Ascending aorta (tissue), 2 donors: Measurements from ENCODE around the gene UBE2D1. TPM values are rescaled to one million over a fixed set of nuclear protein-coding genes. Genes with fewer than 3 reads are reported as not detected.

ENCODE experiments used
- DNase-seq, 2 donors: peaks; one replicate each; pipeline ENCODE4 v3.0.0-alpha.2; 2019; ENCODE audit warnings: low spot score in 2 of 2
- H3K27ac ChIP-seq, 2 donors: fragments of 200-600 bp; sonication (generic); one replicate each; pipeline ENCODE4 v1.5.1; 2016 to 2017; ENCODE audit warnings: mild to moderate bottlenecking in 1 of 2
- H3K27me3 ChIP-seq: fragments of 200-600 bp; sonication (generic); one replicate; pipeline ENCODE4 v1.5.1; 2017
- H3K36me3 ChIP-seq, 2 donors: fragments of 200-600 bp; sonication (generic); one replicate each; pipeline ENCODE4 v1.5.1; 2016
- H3K4me1 ChIP-seq, 2 donors: fragments of 200-600 bp; sonication (generic); one replicate each; pipeline ENCODE4 v1.5.1; 2016 to 2017; ENCODE audit warnings: mild to moderate bottlenecking in 1 of 2
- H3K4me3 ChIP-seq, 2 donors: fragments of 200-600 bp; sonication (generic); one replicate each; pipeline ENCODE4 v1.5.1; 2016 to 2017; ENCODE audit warnings: mild to moderate bottlenecking in 1 of 2
- H3K9me3 ChIP-seq, 2 donors: fragments of 200-600 bp; sonication (generic); one replicate each; pipeline ENCODE4 v1.5.1; 2016
- CTCF ChIP-seq, 3 experiments: fragments of 200-600 bp in 2 of 3; fragments of 450-650 bp in 1 of 3; sonication (generic) in 2 of 3; IDR thresholded peaks; one replicate each; pipeline ENCODE4 v1.5.1; 2016 to 2019; ENCODE audit warnings: antibody characterized with exemption in 3 of 3, mild to moderate bottlenecking in 1 of 3, moderate library complexity in 1 of 3
- intact Hi-C: fragments of 100-400 bp; cut with DNase I; formaldehyde crosslinking; loops from one replicate; pipeline ENCODE4 v1.15.1; 2023
- total RNA-seq: library from RNA; depleted of rRNA; stranded (reverse); fragments of >200 nt; gene quantifications from one replicate; pipeline ENCODE4 v1.1.0, GENCODE V29; 2016

Gene UBE2D1
- 4.2 TPM for total RNA-seq

GRCh38 chr10:58334817-58335305, at the start of gene UBE2D1:
UBE2D1 (plus strand) TSS chr10:58335006; CDS start chr10:58335202, 196 bp downstream.
- peak; percentile 45 to 91 for DNase-seq

GRCh38 chr10:58291538-58292174, 43.1 kb upstream of the UBE2D1 start:
- Histone ChIP-seq H3K9me3 (no peaks in the 10 kb centered on the region), H3K4me1 (no peaks in the 10 kb centered on the region), H3K27me3 (no peaks in the 10 kb centered on the region), H3K4me3 (no peak overlapping the region), H3K36me3 (no peaks in the 10 kb centered on the region), H3K27ac (no peak overlapping the region)
- DNase-seq, result no peak
- intact Hi-C loops, result loop anchor here (1.0 kb wide), 1 partner anchor 114 kb away; no protein-coding TSS in a partner anchor
- peak; percentile 58 to 81 (median 76) for TF ChIP-seq CTCF (IDR thresholded peaks at IDR 0.05)

More at GRCh38 chr10:58334817-58335305, at the start of gene UBE2D1:
- Histone ChIP-seq H3K27me3 (no peaks in the 10 kb centered on the region), H3K36me3 (no peaks in the 10 kb centered on the region), H3K9me3 (no peaks in the 10 kb centered on the region), H3K4me1 (peaks cover 0 to 8% of the 10 kb centered on the region in 2 donors), H3K27ac (peak within 1 kb of the TSS; percentile 86 to 90), H3K4me3 (peak within 1 kb of the TSS; percentile 96 to 99)
- intact Hi-C loops, result loop anchor here (1.0 to 5.0 kb wide), 2 partner anchors 50 to 68 kb away; partner anchors contain the start of genes CISD1, IPMK and TFAM
- TF ChIP-seq CTCF (IDR thresholded peaks at IDR 0.05), result peak in 2 of 3 experiments; percentile 6 to 10

GRCh38 chr10:58293989-58294388, 40.8 kb upstream of the UBE2D1 start:
- no peak overlapping the region for H3K4me3 ChIP-seq
- no peaks in the 10 kb centered on the region for H3K4me1 ChIP-seq
- no peak overlapping the region for H3K27ac ChIP-seq
- H3K27me3 ChIP-seq, result no peaks in the 10 kb centered on the region
- H3K9me3 ChIP-seq, result no peaks in the 10 kb centered on the region
- no peaks in the 10 kb centered on the region for H3K36me3 ChIP-seq
- no peak for TF ChIP-seq CTCF (IDR thresholded peaks at IDR 0.05)
- intact Hi-C loops, result no loop called here
- no peak for DNase-seq

- no peaks in the 10 kb centered on the region for H3K4me1 ChIP-seq
- intact Hi-C loops, result loop anchor here (2.0 kb wide), 1 partner anchor 85 kb away; the partner anchor contains the start of gene TFAM
- DNase-seq, result no peak
- peak; percentile 48 to 73 (median 57) for TF ChIP-seq CTCF (IDR thresholded peaks at IDR 0.05)
- no peaks in the 10 kb centered on the region for H3K27me3 ChIP-seq
- no peaks in the 10 kb centered on the region for H3K9me3 ChIP-seq
- no peaks in the 10 kb centered on the region for H3K36me3 ChIP-seq
- no peak overlapping the region for H3K27ac ChIP-seq
- no peak overlapping the region for H3K4me3 ChIP-seq
Observed at GRCh38 chr10:58299580-58299979, 35.2 kb upstream of the UBE2D1 start.

- no peaks in the 10 kb centered on the region for H3K36me3 ChIP-seq
- intact Hi-C loops, result no loop called here
- no peak overlapping the region for H3K4me3 ChIP-seq
- no peaks in the 10 kb centered on the region for H3K27me3 ChIP-seq
- no peaks in the 10 kb centered on the region for H3K9me3 ChIP-seq
- DNase-seq, result no peak
- TF ChIP-seq CTCF (IDR thresholded peaks at IDR 0.05), result no peak
- no peaks in the 10 kb centered on the region for H3K4me1 ChIP-seq
- H3K27ac ChIP-seq, result no peak overlapping the region
Observed at GRCh38 chr10:58300676-58301075, 34.1 kb upstream of the UBE2D1 start.
